Measurements from ENCODE around the gene ONECUT3. TPM values are rescaled to one million over a fixed set of nuclear protein-coding genes. Genes with fewer than 3 reads are reported as not detected.

ONECUT3 gene
- total and polyA plus RNA-seq, 9 donors: 0.01 to 0.05 (median 0.03) TPM; not detected in 3

DNA sequence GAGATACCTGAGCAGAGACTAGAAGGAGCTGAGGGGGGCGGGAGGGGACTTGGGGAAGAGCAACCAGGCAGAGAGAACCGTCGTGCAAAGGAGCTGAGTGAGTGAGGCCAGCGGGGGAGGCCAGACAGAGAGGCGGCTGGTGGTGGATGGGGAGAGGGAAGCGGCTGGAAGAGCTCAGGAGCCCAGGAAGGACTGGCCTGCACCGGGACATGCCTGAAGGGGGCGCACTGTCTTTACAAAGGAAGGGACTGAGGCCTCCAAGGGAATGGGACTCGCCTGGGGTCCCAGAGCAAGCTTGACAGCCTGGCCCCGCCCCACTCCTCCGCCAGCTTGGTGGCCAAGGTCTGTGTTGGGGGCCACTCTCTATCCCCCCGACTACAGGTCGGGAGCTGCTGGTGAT, 14.9 kb downstream of the ONECUT3 start:
- no peak overlapping the region for H3K4me3 ChIP-seq (ENCODE audit: low read length)
- peaks cover 3% of the 10 kb centered on the region for H3K4me1 ChIP-seq (ENCODE audit: control insufficient read depth, insufficient read depth, low read length)
- H3K36me3 ChIP-seq (ENCODE audit: control insufficient read depth, insufficient read depth, low read length): no peaks in the 10 kb centered on the region
- no peak for DNase-seq
- 18% methylated on average over 12 of the region's 13 CpGs for WGBS (ENCODE audit: insufficient coverage)
- no peak overlapping the region for H3K27ac ChIP-seq (ENCODE audit: low read length)
- peaks cover 11% of the 10 kb centered on the region for H3K9me3 ChIP-seq (replicated peaks; ENCODE audit: control insufficient read depth, low read depth, low read length)
- H3K27me3 ChIP-seq (ENCODE audit: control insufficient read depth, insufficient read depth, low read length): peaks cover 88% of the 10 kb centered on the region

- no peak overlapping the region for H3K4me3 ChIP-seq (ENCODE audit: low read length)
- no peak overlapping the region for H3K27ac ChIP-seq (ENCODE audit: low read length)
- 89% methylated on average over 3 of the region's 9 CpGs for WGBS (ENCODE audit: insufficient coverage)
- H3K4me1 ChIP-seq (ENCODE audit: control insufficient read depth, insufficient read depth, low read length): peaks cover 3% of the 10 kb centered on the region
- DNase-seq: no peak
- H3K27me3 ChIP-seq (ENCODE audit: control insufficient read depth, insufficient read depth, low read length): peaks cover 88% of the 10 kb centered on the region
- no peaks in the 10 kb centered on the region for H3K36me3 ChIP-seq (ENCODE audit: control insufficient read depth, insufficient read depth, low read length)
- peaks cover 11% of the 10 kb centered on the region for H3K9me3 ChIP-seq (replicated peaks; ENCODE audit: control insufficient read depth, low read depth, low read length)
Observed at GRCh38 chr19:1768918-1769644, 15.8 kb downstream of the ONECUT3 start.

GRCh38 chr19:1769645-1769985, 16.3 kb downstream of the ONECUT3 start:
- H3K4me1 ChIP-seq (ENCODE audit: control insufficient read depth, insufficient read depth, low read length): peaks cover 3% of the 10 kb centered on the region
- H3K27me3 ChIP-seq (ENCODE audit: control insufficient read depth, insufficient read depth, low read length): peaks cover 88% of the 10 kb centered on the region
- H3K9me3 ChIP-seq (replicated peaks; ENCODE audit: control insufficient read depth, low read depth, low read length): peaks cover 11% of the 10 kb centered on the region
- H3K36me3 ChIP-seq (ENCODE audit: control insufficient read depth, insufficient read depth, low read length): no peaks in the 10 kb centered on the region
- no peak overlapping the region for H3K4me3 ChIP-seq (ENCODE audit: low read length)
- no peak overlapping the region for H3K27ac ChIP-seq (ENCODE audit: low read length)
- no peak for DNase-seq
- 0% methylated on average over 2 of the region's 12 CpGs for WGBS (ENCODE audit: insufficient coverage)

GRCh38 chr19:1770866-1771576, 17.7 kb downstream of the ONECUT3 start:
- H3K27ac ChIP-seq (ENCODE audit: low read length): no peak overlapping the region

GRCh38 chr19:1773184-1773583, 19.9 kb downstream of the ONECUT3 start:
- Histone ChIP-seq H3K9me3 (replicated peaks; ENCODE audit: control insufficient read depth, low read depth, low read length) (peaks cover 13% of the 10 kb centered on the region), H3K27ac (ENCODE audit: low read length) (no peak overlapping the region), H3K27me3 (ENCODE audit: control insufficient read depth, insufficient read depth, low read length) (peaks cover 88% of the 10 kb centered on the region), H3K4me3 (ENCODE audit: low read length) (no peak overlapping the region), H3K4me1 (ENCODE audit: control insufficient read depth, insufficient read depth, low read length) (peaks cover 4% of the 10 kb centered on the region), H3K36me3 (ENCODE audit: control insufficient read depth, insufficient read depth, low read length) (no peaks in the 10 kb centered on the region)
- DNase-seq: no peak
- WGBS (ENCODE audit: insufficient coverage): 45% methylated on average over 6 of the region's 8 CpGs

More at GRCh38 chr19:1770866-1771576, 17.7 kb downstream of the ONECUT3 start:
- Histone ChIP-seq H3K27me3 (ENCODE audit: control insufficient read depth, insufficient read depth, low read length) (peaks cover 88% of the 10 kb centered on the region), H3K4me3 (ENCODE audit: low read length) (no peak overlapping the region), H3K36me3 (ENCODE audit: control insufficient read depth, insufficient read depth, low read length) (no peaks in the 10 kb centered on the region), H3K9me3 (replicated peaks; ENCODE audit: control insufficient read depth, low read depth, low read length) (peaks cover 13% of the 10 kb centered on the region), H3K4me1 (ENCODE audit: control insufficient read depth, insufficient read depth, low read length) (peaks cover 3% of the 10 kb centered on the region)
- WGBS (ENCODE audit: insufficient coverage): 100% methylated on average over 2 of the region's 4 CpGs
- no peak for DNase-seq

- Histone ChIP-seq H3K4me1 (ENCODE audit: control insufficient read depth, insufficient read depth, low read length) (peaks cover 4% of the 10 kb centered on the region), H3K4me3 (ENCODE audit: low read length) (no peak overlapping the region), H3K9me3 (replicated peaks; ENCODE audit: control insufficient read depth, low read depth, low read length) (peaks cover 13% of the 10 kb centered on the region), H3K27ac (ENCODE audit: low read length) (no peak overlapping the region), H3K27me3 (ENCODE audit: control insufficient read depth, insufficient read depth, low read length) (peaks cover 88% of the 10 kb centered on the region), H3K36me3 (ENCODE audit: control insufficient read depth, insufficient read depth, low read length) (no peaks in the 10 kb centered on the region)
- WGBS (ENCODE audit: insufficient coverage): 4% methylated on average over 50 of the region's 59 CpGs
- no peak for DNase-seq
Observed at GRCh38 chr19:1774989-1775772, 21.9 kb downstream of the ONECUT3 start.

GRCh38 chr19:1775951-1776605, 22.8 kb downstream of the ONECUT3 start:
- no peak overlapping the region for H3K4me3 ChIP-seq (ENCODE audit: low read length)
- H3K36me3 ChIP-seq (ENCODE audit: control insufficient read depth, insufficient read depth, low read length): no peaks in the 10 kb centered on the region
- no peak overlapping the region for H3K27ac ChIP-seq (ENCODE audit: low read length)
- no peak for DNase-seq
- 1% methylated on average over 35 of the region's 50 CpGs for WGBS (ENCODE audit: insufficient coverage)
- H3K9me3 ChIP-seq (replicated peaks; ENCODE audit: control insufficient read depth, low read depth, low read length): peaks cover 7% of the 10 kb centered on the region
- peaks cover 93% of the 10 kb centered on the region for H3K27me3 ChIP-seq (ENCODE audit: control insufficient read depth, insufficient read depth, low read length)
- H3K4me1 ChIP-seq (ENCODE audit: control insufficient read depth, insufficient read depth, low read length): peaks cover 4% of the 10 kb centered on the region

- no peak overlapping the region for H3K4me3 ChIP-seq (ENCODE audit: low read length)
- peaks cover 4% of the 10 kb centered on the region for H3K4me1 ChIP-seq (ENCODE audit: control insufficient read depth, insufficient read depth, low read length)
- H3K9me3 ChIP-seq (replicated peaks; ENCODE audit: control insufficient read depth, low read depth, low read length): peaks cover 4% of the 10 kb centered on the region
- no peaks in the 10 kb centered on the region for H3K36me3 ChIP-seq (ENCODE audit: control insufficient read depth, insufficient read depth, low read length)
- under 1% methylated on average over 16 of the region's 23 CpGs for WGBS (ENCODE audit: insufficient coverage)
- DNase-seq: no peak
- peaks cover 94% of the 10 kb centered on the region for H3K27me3 ChIP-seq (ENCODE audit: control insufficient read depth, insufficient read depth, low read length)
- H3K27ac ChIP-seq (ENCODE audit: low read length): no peak overlapping the region
Observed at GRCh38 chr19:1776606-1777147, 23.4 kb downstream of the ONECUT3 start.

GRCh38 chr19:1777149-1777548, 23.8 kb downstream of the ONECUT3 start:
- no peak overlapping the region for H3K4me3 ChIP-seq (ENCODE audit: low read length)
- peaks cover 9% of the 10 kb centered on the region for H3K9me3 ChIP-seq (replicated peaks; ENCODE audit: control insufficient read depth, low read depth, low read length)
- H3K36me3 ChIP-seq (ENCODE audit: control insufficient read depth, insufficient read depth, low read length): no peaks in the 10 kb centered on the region
- H3K4me1 ChIP-seq (ENCODE audit: control insufficient read depth, insufficient read depth, low read length): peaks cover 5% of the 10 kb centered on the region
- 62% methylated on average over 7 of the region's 10 CpGs for WGBS (ENCODE audit: insufficient coverage)
- peaks cover 92% of the 10 kb centered on the region for H3K27me3 ChIP-seq (ENCODE audit: control insufficient read depth, insufficient read depth, low read length)
- DNase-seq: no peak
- no peak overlapping the region for H3K27ac ChIP-seq (ENCODE audit: low read length)
